HepG2 (cell line): ENCODE data around the gene C1QTNF1. TPM values are rescaled to one million over a fixed set of nuclear protein-coding genes. Genes with fewer than 3 reads are reported as not detected.

Experiments used
- ATAC-seq: fragments of 200-7000 bp; cut with Tn5 transposase; 3 replicates; pipeline ENCODE4 v1.9.1; 2020; ENCODE audit warnings: mild to moderate bottlenecking, moderate library complexity
- BruUV-seq: library from RNA; stranded (reverse); fragments of 400-500 nt; replicated peaks from 2 replicates; lab custom pipeline; 2021; lab: Mats Ljungman, UMichigan
- CTCF ChIA-PET: fragments of 300-600 bp; formaldehyde crosslinking; extraction: SDS; loops from one replicate; lab custom pipeline; 2021; ENCODE audit warnings: low total read pairs, inconsistent platforms, low intra/inter-chr PET ratio; lab: Yijun Ruan, JAX
- POLR2A ChIA-PET: fragments of 350-600 bp; sonication (Branson Sonifier 250); formaldehyde crosslinking; loops from one replicate; lab custom pipeline; 2020; ENCODE audit warnings: antibody characterized with exemption, inconsistent platforms; lab: Yijun Ruan, JAX
- DNase-seq: peaks from one replicate; pipeline ENCODE4 v3.0.0-alpha.2; 2015; ENCODE audit warnings: low spot score
- FAIRE-seq: peaks from 3 replicates; lab custom pipeline; 2011; peaks lifted over from hg19 to GRCh38; lab: Jason Lieb, UNC
- H2AFZ ChIP-seq: one replicate; pipeline ENCODE4 v1.6.1; 2011; ENCODE audit warnings: low read length, inconsistent platforms
- H3K27ac ChIP-seq: fragments of 300-600 bp; 3 replicates; pipeline ENCODE4 v1.8.0; 2011; ENCODE audit warnings: mixed run types, mild to moderate bottlenecking, mixed read lengths, low read length, inconsistent platforms; ENCODE audit not compliant: insufficient read depth; ENCODE audit errors: extremely low read length
- H3K27me3 ChIP-seq, 2 experiments: fragments of 200-600 bp in 1 of 2; 2 replicates in 1 of 2; 3 replicates in 1 of 2; pipeline versions ENCODE4 v1.6.0 to v1.8.0; 2011; ENCODE audit warnings: low read length in 2 of 2, mild to moderate bottlenecking in 2 of 2, moderate library complexity in 2 of 2, inconsistent platforms in 1 of 2; ENCODE audit not compliant: insufficient read depth in 2 of 2, control insufficient read depth in 1 of 2
- H3K36me3 ChIP-seq, 2 experiments: fragments of 200-600 bp in 1 of 2; replicated peaks in 1 of 2; 2 replicates in 1 of 2; 3 replicates in 1 of 2; pipeline versions ENCODE4 v1.5.1 to v1.8.0; 2011; ENCODE audit warnings: low read length in 2 of 2, inconsistent platforms in 1 of 2; ENCODE audit not compliant: insufficient read depth in 2 of 2, control insufficient read depth in 1 of 2
- H3K4me1 ChIP-seq: 2 replicates; pipeline ENCODE4 v1.5.1; 2012; ENCODE audit warnings: low read length, inconsistent platforms; ENCODE audit not compliant: insufficient read depth
- H3K4me2 ChIP-seq: 2 replicates; pipeline ENCODE4 v1.6.0; 2011; ENCODE audit warnings: low read depth, low read length, inconsistent platforms
- H3K4me3 ChIP-seq, 3 experiments: fragments of 200-600 bp in 1 of 3; sonication (generic), shearing (Covaris generic) in 1 of 3; replicated peaks in 1 of 3; 2 replicates each; pipeline ENCODE4 v1.5.1; 2011 to 2016; ENCODE audit warnings: low read length in 3 of 3, inconsistent platforms in 2 of 3, low read depth in 2 of 3, mild to moderate bottlenecking in 2 of 3, control low read depth in 1 of 3, mixed read lengths in 1 of 3; ENCODE audit not compliant: insufficient read depth in 1 of 3
- H3K79me2 ChIP-seq: one replicate; pipeline ENCODE4 v1.6.1; 2011; ENCODE audit warnings: low read length, inconsistent platforms; ENCODE audit not compliant: insufficient read depth
- H3K9ac ChIP-seq: 2 replicates; pipeline ENCODE4 v1.6.0; 2011; ENCODE audit warnings: mild to moderate bottlenecking, low read depth, low read length, inconsistent platforms; ENCODE audit not compliant: insufficient read depth
- H3K9me3 ChIP-seq: 2 replicates; pipeline ENCODE4 v1.5.1; 2012; ENCODE audit warnings: mild to moderate bottlenecking, low read length
- H4K20me1 ChIP-seq: 2 replicates; pipeline ENCODE4 v1.6.0; 2011; ENCODE audit warnings: inconsistent platforms, mild to moderate bottlenecking, low read length, moderate library complexity; ENCODE audit not compliant: insufficient read depth
- CREM ChIP-seq, 2 experiments: sonication (generic) in 1 of 2; formaldehyde crosslinking in 1 of 2; IDR thresholded peaks; 2 replicates each; pipeline versions ENCODE4 v1.4.0 to v1.6.1; 2016 to 2020; ENCODE audit warnings: antibody characterized with exemption in 1 of 2, mild to moderate bottlenecking in 1 of 2, missing genetic modification reagents in 1 of 2
- ISX ChIP-seq: sonication (generic); formaldehyde crosslinking; conservative IDR thresholded peaks from 2 replicates; pipeline ENCODE4 v1.5.0; 2020; ENCODE audit warnings: missing genetic modification reagents
- JUN ChIP-seq: sonication (generic); formaldehyde crosslinking; IDR thresholded peaks from 2 replicates; pipeline ENCODE4 v1.4.0; 2020; ENCODE audit warnings: mild to moderate bottlenecking, missing genetic modification reagents
- RXRB ChIP-seq: IDR thresholded peaks from 2 replicates; pipeline ENCODE4 v1.6.1; 2016; ENCODE audit warnings: borderline replicate concordance, missing genetic modification reagents, missing compliant biosample characterization
- SALL2 ChIP-seq: sonication (generic); formaldehyde crosslinking; IDR thresholded peaks from 2 replicates; pipeline ENCODE4 v1.8.1; 2023; ENCODE audit warnings: mild to moderate bottlenecking, missing genetic modification reagents, inconsistent platforms
- ZNF282 ChIP-seq: fragments of 450-650 bp; IDR thresholded peaks from 2 replicates; pipeline ENCODE4 v1.6.1; 2018; ENCODE audit not compliant: partially characterized antibody
- ZNF777 ChIP-seq: sonication (generic); formaldehyde crosslinking; IDR thresholded peaks from 2 replicates; pipeline ENCODE4 v1.4.0; 2020; ENCODE audit warnings: missing genetic modification reagents
- ZNF816 ChIP-seq: sonication (generic); formaldehyde crosslinking; IDR thresholded peaks from 2 replicates; pipeline ENCODE4 v1.8.0; 2022; ENCODE audit warnings: missing genetic modification reagents, mild to moderate bottlenecking, borderline replicate concordance
- WGBS: methylation state at CpG from one replicate; pipeline ENCODE4 v1.1.6; 2017; ENCODE audit warnings: low lambda C conversion rate; 5-methylcytosine and 5-hydroxymethylcytosine counted together
- in situ Hi-C: cut with HindIII; loops from 2 replicates; pipeline ENCODE4 v1.10.0; 2017; ENCODE audit warnings: low pct_unique_long_range_greater_than_20kb; ENCODE audit not compliant: extremely low pct_ligation_motif_present
- intact Hi-C: fragments of 100-400 bp; cut with micrococcal nuclease; formaldehyde crosslinking; loops from one replicate; pipeline ENCODE4 v1.10.0; 2022; ENCODE audit not compliant: unreplicated experiment
- polyA plus RNA-seq, 8 experiments: library from polyadenylated mRNA; depleted of rRNA in 3 of 8; stranded (reverse) in 7 of 8; unstranded in 1 of 8; fragments of >200 nt; fragmentation: Illumina TruSeq in 4 of 8; extraction: Trizol in 4 of 8; gene quantifications; 2 replicates each; pipeline versions ENCODE4 v1.2.1 to v1.2.3, GENCODE V29; 2011 to 2016; ENCODE audit warnings: low read depth in 4 of 8, missing spikeins in 1 of 8, mixed read lengths in 1 of 8; ENCODE audit not compliant: insufficient read depth in 1 of 8
- total RNA-seq, 5 experiments: library from RNA; depleted of rRNA; stranded (reverse); fragments of >200 nt; fragmentation: Illumina TruSeq; extraction: Trizol; gene quantifications; 2 replicates each; pipeline ENCODE4 v1.2.3, GENCODE V29; 2016; ENCODE audit warnings: low read depth in 1 of 5
- TF ChIP-seq, protein P1 (sequence below): IDR thresholded peaks from 2 replicates; pipeline ENCODE4 v1.6.1; 2016; ENCODE audit warnings: low read depth, missing genetic modification reagents, missing compliant biosample characterization
- TF ChIP-seq, protein P2 (sequence below): sonication (generic); formaldehyde crosslinking; IDR thresholded peaks from 2 replicates; pipeline ENCODE4 v1.4.0; 2020; ENCODE audit warnings: missing genetic modification reagents
- TF ChIP-seq, protein P3 (sequence below): IDR thresholded peaks from 2 replicates; pipeline ENCODE4 v1.6.1; 2016; ENCODE audit warnings: missing compliant biosample characterization, missing genetic modification reagents, borderline replicate concordance
- TF ChIP-seq, protein P4 (sequence below): sonication (generic); formaldehyde crosslinking; IDR thresholded peaks from 2 replicates; pipeline ENCODE4 v1.5.0; 2020; ENCODE audit warnings: missing genetic modification reagents

The C1QTNF1 gene
- total and polyA plus RNA-seq, 2 of the 13 experiments (the other 11 are each of a cell fraction or from before 2014, with no cell fraction given) = 0.18 to 0.86 TPM

DNA sequence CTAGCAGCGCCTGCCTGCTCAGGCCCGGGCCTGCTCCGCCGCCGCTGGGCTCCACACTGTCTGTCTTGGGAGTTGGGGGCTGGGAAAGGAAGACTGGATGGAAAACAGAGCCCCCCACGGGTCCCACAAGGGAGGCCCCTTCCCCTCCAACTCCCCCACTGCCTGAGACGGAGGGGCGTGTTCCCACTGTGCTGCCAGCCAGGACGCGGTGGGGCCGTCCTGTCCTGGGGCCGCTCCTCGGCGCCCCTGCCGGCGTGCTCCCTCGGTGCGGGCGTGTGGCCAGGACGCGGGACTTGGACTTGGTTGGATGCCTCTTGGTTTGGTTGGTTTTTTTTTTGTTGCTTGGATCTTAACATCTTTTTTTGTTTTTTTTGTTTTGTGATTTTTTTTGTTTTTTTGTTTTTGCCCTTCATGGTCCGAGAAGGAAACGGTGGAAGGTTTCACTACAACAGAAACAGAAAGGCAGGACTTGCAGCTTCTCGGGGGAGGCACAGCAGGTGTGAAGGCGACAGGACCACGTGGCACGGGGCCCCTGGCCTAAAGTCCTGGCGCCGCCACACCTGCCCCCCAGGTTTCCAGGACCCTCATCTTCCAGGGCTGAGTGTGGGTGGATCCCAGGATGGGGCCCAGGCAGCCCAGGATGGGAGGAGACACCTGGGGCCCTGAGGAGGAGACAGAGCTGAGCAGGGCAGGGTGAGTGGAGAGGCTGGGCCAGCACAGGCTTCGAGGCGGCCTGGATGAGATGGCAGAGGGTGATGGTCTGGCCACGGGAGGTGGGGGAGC lies 66.7 kb downstream of the C1QTNF1 start:
- in situ Hi-C loops = no loop called here
- POLR2A ChIA-PET = no interaction called here
- H3K27ac ChIP-seq = no peak overlapping the region
- peaks cover 11% of the 10 kb centered on the region; the same call in 1 of the 2 replicates for H4K20me1 ChIP-seq
- CTCF ChIA-PET = no interaction called here
- peaks cover 20 to 51% of the 10 kb centered on the region in 2 experiments for H3K27me3 ChIP-seq
- H3K9me3 ChIP-seq = no peaks in the 10 kb centered on the region
- no peaks in the 10 kb centered on the region for H3K79me2 ChIP-seq
- intact Hi-C loops = no loop called here
- H3K4me3 ChIP-seq = no peak overlapping the region
- ATAC-seq (peak; percentile 77), FAIRE-seq (no peak), DNase-seq (peak; percentile 28)
- H3K36me3 ChIP-seq = peaks cover 0 to 2% of the 10 kb centered on the region in 2 experiments; a peak in 2 of 5 replicates
- H2AFZ ChIP-seq = no peak overlapping the region
- no TSS peak for BruUV-seq
- H3K9ac ChIP-seq = no peak overlapping the region
- H3K4me2 ChIP-seq = 0 out of 2 replicates have a peak overlapping the region, but pooled peaks have one; percentile 4
- no peaks in the 10 kb centered on the region for H3K4me1 ChIP-seq
- WGBS = 16% methylated on average over 32 of the region's 32 CpGs
- TF ChIP-seq, protein P1, sequence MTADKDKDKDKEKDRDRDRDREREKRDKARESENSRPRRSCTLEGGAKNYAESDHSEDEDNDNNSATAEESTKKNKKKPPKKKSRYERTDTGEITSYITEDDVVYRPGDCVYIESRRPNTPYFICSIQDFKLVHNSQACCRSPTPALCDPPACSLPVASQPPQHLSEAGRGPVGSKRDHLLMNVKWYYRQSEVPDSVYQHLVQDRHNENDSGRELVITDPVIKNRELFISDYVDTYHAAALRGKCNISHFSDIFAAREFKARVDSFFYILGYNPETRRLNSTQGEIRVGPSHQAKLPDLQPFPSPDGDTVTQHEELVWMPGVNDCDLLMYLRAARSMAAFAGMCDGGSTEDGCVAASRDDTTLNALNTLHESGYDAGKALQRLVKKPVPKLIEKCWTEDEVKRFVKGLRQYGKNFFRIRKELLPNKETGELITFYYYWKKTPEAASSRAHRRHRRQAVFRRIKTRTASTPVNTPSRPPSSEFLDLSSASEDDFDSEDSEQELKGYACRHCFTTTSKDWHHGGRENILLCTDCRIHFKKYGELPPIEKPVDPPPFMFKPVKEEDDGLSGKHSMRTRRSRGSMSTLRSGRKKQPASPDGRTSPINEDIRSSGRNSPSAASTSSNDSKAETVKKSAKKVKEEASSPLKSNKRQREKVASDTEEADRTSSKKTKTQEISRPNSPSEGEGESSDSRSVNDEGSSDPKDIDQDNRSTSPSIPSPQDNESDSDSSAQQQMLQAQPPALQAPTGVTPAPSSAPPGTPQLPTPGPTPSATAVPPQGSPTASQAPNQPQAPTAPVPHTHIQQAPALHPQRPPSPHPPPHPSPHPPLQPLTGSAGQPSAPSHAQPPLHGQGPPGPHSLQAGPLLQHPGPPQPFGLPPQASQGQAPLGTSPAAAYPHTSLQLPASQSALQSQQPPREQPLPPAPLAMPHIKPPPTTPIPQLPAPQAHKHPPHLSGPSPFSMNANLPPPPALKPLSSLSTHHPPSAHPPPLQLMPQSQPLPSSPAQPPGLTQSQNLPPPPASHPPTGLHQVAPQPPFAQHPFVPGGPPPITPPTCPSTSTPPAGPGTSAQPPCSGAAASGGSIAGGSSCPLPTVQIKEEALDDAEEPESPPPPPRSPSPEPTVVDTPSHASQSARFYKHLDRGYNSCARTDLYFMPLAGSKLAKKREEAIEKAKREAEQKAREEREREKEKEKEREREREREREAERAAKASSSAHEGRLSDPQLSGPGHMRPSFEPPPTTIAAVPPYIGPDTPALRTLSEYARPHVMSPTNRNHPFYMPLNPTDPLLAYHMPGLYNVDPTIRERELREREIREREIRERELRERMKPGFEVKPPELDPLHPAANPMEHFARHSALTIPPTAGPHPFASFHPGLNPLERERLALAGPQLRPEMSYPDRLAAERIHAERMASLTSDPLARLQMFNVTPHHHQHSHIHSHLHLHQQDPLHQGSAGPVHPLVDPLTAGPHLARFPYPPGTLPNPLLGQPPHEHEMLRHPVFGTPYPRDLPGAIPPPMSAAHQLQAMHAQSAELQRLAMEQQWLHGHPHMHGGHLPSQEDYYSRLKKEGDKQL (CRISPR knock-in tag) = no peak
- TF ChIP-seq, protein P2, sequence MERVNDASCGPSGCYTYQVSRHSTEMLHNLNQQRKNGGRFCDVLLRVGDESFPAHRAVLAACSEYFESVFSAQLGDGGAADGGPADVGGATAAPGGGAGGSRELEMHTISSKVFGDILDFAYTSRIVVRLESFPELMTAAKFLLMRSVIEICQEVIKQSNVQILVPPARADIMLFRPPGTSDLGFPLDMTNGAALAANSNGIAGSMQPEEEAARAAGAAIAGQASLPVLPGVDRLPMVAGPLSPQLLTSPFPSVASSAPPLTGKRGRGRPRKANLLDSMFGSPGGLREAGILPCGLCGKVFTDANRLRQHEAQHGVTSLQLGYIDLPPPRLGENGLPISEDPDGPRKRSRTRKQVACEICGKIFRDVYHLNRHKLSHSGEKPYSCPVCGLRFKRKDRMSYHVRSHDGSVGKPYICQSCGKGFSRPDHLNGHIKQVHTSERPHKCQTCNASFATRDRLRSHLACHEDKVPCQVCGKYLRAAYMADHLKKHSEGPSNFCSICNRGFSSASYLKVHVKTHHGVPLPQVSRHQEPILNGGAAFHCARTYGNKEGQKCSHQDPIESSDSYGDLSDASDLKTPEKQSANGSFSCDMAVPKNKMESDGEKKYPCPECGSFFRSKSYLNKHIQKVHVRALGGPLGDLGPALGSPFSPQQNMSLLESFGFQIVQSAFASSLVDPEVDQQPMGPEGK (CRISPR knock-in tag) = no peak
- TF ChIP-seq RXRB = no peak
- TF ChIP-seq ZNF777 (CRISPR knock-in tag) = 0 out of 2 replicates have a peak, but pooled peaks have one; percentile 22
- no peak for TF ChIP-seq ZNF816 (CRISPR knock-in tag)
- no peak for TF ChIP-seq CREM (IDR thresholded peaks at IDR 0.05)
- TF ChIP-seq CREM (CRISPR knock-in tag; IDR thresholded peaks at IDR 0.05) = 0 out of 2 replicates have a peak, but pooled peaks have one; percentile 20
- TF ChIP-seq SALL2 = no peak
- no peak for TF ChIP-seq JUN (CRISPR knock-in tag)
- TF ChIP-seq, protein P3, sequence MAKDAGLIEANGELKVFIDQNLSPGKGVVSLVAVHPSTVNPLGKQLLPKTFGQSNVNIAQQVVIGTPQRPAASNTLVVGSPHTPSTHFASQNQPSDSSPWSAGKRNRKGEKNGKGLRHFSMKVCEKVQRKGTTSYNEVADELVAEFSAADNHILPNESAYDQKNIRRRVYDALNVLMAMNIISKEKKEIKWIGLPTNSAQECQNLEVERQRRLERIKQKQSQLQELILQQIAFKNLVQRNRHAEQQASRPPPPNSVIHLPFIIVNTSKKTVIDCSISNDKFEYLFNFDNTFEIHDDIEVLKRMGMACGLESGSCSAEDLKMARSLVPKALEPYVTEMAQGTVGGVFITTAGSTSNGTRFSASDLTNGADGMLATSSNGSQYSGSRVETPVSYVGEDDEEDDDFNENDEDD (CRISPR knock-in tag) = peak; percentile 1; the same call in 1 of the 2 replicates
- TF ChIP-seq ISX (CRISPR knock-in tag) = no peak
- no peak for TF ChIP-seq ZNF282
- TF ChIP-seq, protein P4, sequence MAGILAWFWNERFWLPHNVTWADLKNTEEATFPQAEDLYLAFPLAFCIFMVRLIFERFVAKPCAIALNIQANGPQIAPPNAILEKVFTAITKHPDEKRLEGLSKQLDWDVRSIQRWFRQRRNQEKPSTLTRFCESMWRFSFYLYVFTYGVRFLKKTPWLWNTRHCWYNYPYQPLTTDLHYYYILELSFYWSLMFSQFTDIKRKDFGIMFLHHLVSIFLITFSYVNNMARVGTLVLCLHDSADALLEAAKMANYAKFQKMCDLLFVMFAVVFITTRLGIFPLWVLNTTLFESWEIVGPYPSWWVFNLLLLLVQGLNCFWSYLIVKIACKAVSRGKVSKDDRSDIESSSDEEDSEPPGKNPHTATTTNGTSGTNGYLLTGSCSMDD = no peak
